Activated T-cell treated with anti-CD3 and anti-CD28 coated beads, Interleukin-2, amount 50 U/mL, for 72 hours (primary cell): ENCODE data around the gene CCDC28A. TPM values are rescaled to one million over a fixed set of nuclear protein-coding genes. Genes with fewer than 3 reads are reported as not detected.
A peak's percentile ranks its signal among the peaks of the same experiment; 100 is the strongest.

Experiments
- ATAC-seq, 2 donors: fragments of 150-1000 bp; cut with Tn5 transposase; replicated peaks in 1 of 2; 2 replicates each; pipeline ENCODE4 v1.10.0; 2021; ENCODE audit warnings: moderate library complexity in 2 of 2, mild to moderate bottlenecking in 1 of 2
- DNase-seq, 2 donors: peaks; one replicate each; pipeline ENCODE4 v3.0.0; 2021 to 2022; ENCODE audit warnings: mixed read lengths in 1 of 2
- H3K27ac Mint-ChIP-seq: one replicate; pipeline ENCODE4 v1.8.0; 2022; ENCODE audit warnings: mild to moderate bottlenecking, moderate library complexity, mixed read lengths
- H3K27me3 Mint-ChIP-seq: one replicate; pipeline ENCODE4 v1.8.0; 2022; ENCODE audit warnings: low read depth, mixed read lengths
- H3K36me3 Mint-ChIP-seq, 2 donors: one replicate each; pipeline ENCODE4 v1.8.0; 2022; ENCODE audit warnings: mixed read lengths in 2 of 2, mild to moderate bottlenecking in 1 of 2; ENCODE audit not compliant: insufficient read depth in 2 of 2
- H3K4me1 Mint-ChIP-seq: one replicate; pipeline ENCODE4 v1.8.0; 2022; ENCODE audit warnings: low read depth, mixed read lengths
- H3K4me3 Mint-ChIP-seq, 2 donors: one replicate each; pipeline ENCODE4 v1.8.0; 2022; ENCODE audit warnings: mild to moderate bottlenecking in 2 of 2, mixed read lengths in 2 of 2, moderate library complexity in 2 of 2
- H3K9me3 Mint-ChIP-seq, 2 donors: one replicate each; pipeline ENCODE4 v1.8.0; 2022; ENCODE audit warnings: mixed read lengths in 2 of 2
- total RNA-seq, 2 donors: library from RNA; stranded (reverse); gene quantifications; one replicate each; pipeline ENCODE4 v1.2.3, GENCODE V29; 2022

Gene CCDC28A
- total RNA-seq, 2 donors from 2014 or later: 41.2 to 41.9 TPM

- Mint-ChIP-seq H3K36me3 (no peaks in the 10 kb centered on the region), H3K4me3 (no peak overlapping the region), H3K27ac (peak overlapping the region; percentile 17), H3K9me3 (no peaks in the 10 kb centered on the region), H3K4me1 (peaks cover 41% of the 10 kb centered on the region), H3K27me3 (no peaks in the 10 kb centered on the region)
- DNase-seq (no peak), ATAC-seq (no peak)
Measured at GRCh38 chr6:138821519-138821918, 48.0 kb downstream of the CCDC28A start.

GRCh38 chr6:138824482-138825144, 51.0 kb downstream of the CCDC28A start:
- Mint-ChIP-seq H3K4me3 (no peak overlapping the region), H3K27ac (no peak overlapping the region), H3K9me3 (peaks cover 2 to 3% of the 10 kb centered on the region in 2 donors), H3K36me3 (no peaks in the 10 kb centered on the region), H3K27me3 (no peaks in the 10 kb centered on the region), H3K4me1 (peaks cover 15% of the 10 kb centered on the region)
- DNase-seq: peak; percentile 33 to 45
- peak; percentile 79 to 90 for ATAC-seq

- no peaks in the 10 kb centered on the region for H3K4me1 Mint-ChIP-seq
- H3K9me3 Mint-ChIP-seq: peaks cover 2 to 3% of the 10 kb centered on the region in 2 donors
- no peak overlapping the region for H3K27ac Mint-ChIP-seq
- H3K4me3 Mint-ChIP-seq: no peak overlapping the region
- no peak for ATAC-seq
- no peaks in the 10 kb centered on the region for H3K36me3 Mint-ChIP-seq
- no peaks in the 10 kb centered on the region for H3K27me3 Mint-ChIP-seq
- DNase-seq: no peak
Measured at GRCh38 chr6:138830248-138830647, 56.7 kb downstream of the CCDC28A start.

- Mint-ChIP-seq H3K4me3 (no peak overlapping the region), H3K27ac (no peak overlapping the region), H3K4me1 (no peaks in the 10 kb centered on the region), H3K27me3 (no peaks in the 10 kb centered on the region), H3K36me3 (no peaks in the 10 kb centered on the region), H3K9me3 (no peaks in the 10 kb centered on the region)
- ATAC-seq (no peak), DNase-seq (no peak)
Measured at GRCh38 chr6:138832182-138832581, 58.6 kb downstream of the CCDC28A start.

- Mint-ChIP-seq H3K4me3 (no peak overlapping the region), H3K36me3 (no peaks in the 10 kb centered on the region), H3K27me3 (no peaks in the 10 kb centered on the region), H3K4me1 (no peaks in the 10 kb centered on the region), H3K27ac (no peak overlapping the region), H3K9me3 (no peaks in the 10 kb centered on the region)
- ATAC-seq: no peak
- no peak for DNase-seq
Measured at GRCh38 chr6:138833816-138834539, 60.4 kb downstream of the CCDC28A start.

- Mint-ChIP-seq H3K27me3 (no peaks in the 10 kb centered on the region), H3K36me3 (no peaks in the 10 kb centered on the region), H3K27ac (no peak overlapping the region), H3K4me3 (no peak overlapping the region), H3K4me1 (no peaks in the 10 kb centered on the region), H3K9me3 (peaks cover 0 to 3% of the 10 kb centered on the region in 2 donors)
- no peak for DNase-seq
- no peak for ATAC-seq
Measured at GRCh38 chr6:138837246-138837645, 63.7 kb downstream of the CCDC28A start.

Other genes with a start within 250 kb of the CCDC28A start
- gene ECT2L, start 22.3 kb downstream of the CCDC28A start, total RNA-seq: not detected
- gene REPS1, start 214.5 kb downstream of the CCDC28A start, total RNA-seq: 10 to 100 TPM; 92.0 to 92.9 TPM